Sigmoid colon (tissue), 4 donors: ENCODE data around the gene BRSK2.

Experiments used
- CTCF ChIP-seq, 4 experiments: fragments of 450-650 bp in 3 of 4; fragments of 200-600 bp in 1 of 4; IDR thresholded peaks; one replicate each; pipeline ENCODE4 v1.5.1; 2016 to 2019; ENCODE audit warnings: antibody characterized with exemption in 4 of 4, mild to moderate bottlenecking in 3 of 4, moderate library complexity in 2 of 4
- EP300 ChIP-seq, 4 donors: sonication (generic); formaldehyde crosslinking; IDR thresholded peaks; one replicate each; pipeline ENCODE4 v1.6.1; 2017; ENCODE audit warnings: antibody characterized with exemption in 4 of 4
- POLR2A ChIP-seq, 2 donors: fragments of 450-650 bp; IDR thresholded peaks; one replicate each; pipeline ENCODE4 v1.6.1; 2016; ENCODE audit warnings: antibody characterized with exemption in 2 of 2, mild to moderate bottlenecking in 2 of 2, moderate library complexity in 2 of 2
- POLR2AphosphoS5 ChIP-seq, 4 donors: sonication (generic); formaldehyde crosslinking; IDR thresholded peaks; one replicate each; pipeline ENCODE4 v1.6.1; 2017; ENCODE audit warnings: antibody characterized with exemption in 4 of 4

GRCh38 chr11:1401171-1401445 lies 11.4 kb downstream of the BRSK2 start:
- TF ChIP-seq CTCF (IDR thresholded peaks at IDR 0.05) (no peak), POLR2A (IDR thresholded peaks at IDR 0.05) (no peak), POLR2AphosphoS5 (IDR thresholded peaks at IDR 0.05) (no peak), EP300 (IDR thresholded peaks at IDR 0.05) (no peak)
